Activated CD8-positive, alpha-beta memory T cell treated with anti-CD3 and anti-CD28 coated beads for 24 hours (primary cell): ENCODE data around the gene PSMA1.

Experiments used
- DNase-seq: peaks from one replicate; pipeline ENCODE4 v3.0.0-alpha.2; 2020

PSMA1 gene

GRCh38 chr11:14529321-14529720 lies 9.1 kb upstream of the PSMA1 start:
- DNase-seq = no peak

GRCh38 chr11:14522801-14523200 lies 2.6 kb upstream of the PSMA1 start:
- no peak for DNase-seq

GRCh38 chr11:14522245-14522644 lies 2.1 kb upstream of the PSMA1 start:
- DNase-seq = no peak

DNA sequence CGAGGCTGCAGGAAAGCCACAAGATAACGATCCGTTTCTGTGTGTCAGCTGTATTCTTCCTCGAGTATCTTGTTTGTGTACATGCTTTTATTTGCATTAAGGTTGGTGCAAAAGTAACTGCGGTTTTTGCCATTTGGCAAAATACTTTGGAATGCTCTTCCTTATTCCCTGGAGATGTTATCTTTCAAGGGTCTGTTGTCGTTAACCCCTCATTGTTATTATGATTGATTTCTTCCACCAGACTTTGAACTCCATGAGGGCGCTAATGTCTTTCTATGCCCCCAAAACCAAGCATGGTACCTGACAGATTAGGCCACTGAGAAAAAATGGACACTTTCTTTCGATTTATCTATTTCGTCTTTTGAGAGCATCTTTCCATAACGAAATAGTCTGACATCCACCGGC lies 563 bp upstream of the PSMA1 start:
- no peak for DNase-seq

DNA sequence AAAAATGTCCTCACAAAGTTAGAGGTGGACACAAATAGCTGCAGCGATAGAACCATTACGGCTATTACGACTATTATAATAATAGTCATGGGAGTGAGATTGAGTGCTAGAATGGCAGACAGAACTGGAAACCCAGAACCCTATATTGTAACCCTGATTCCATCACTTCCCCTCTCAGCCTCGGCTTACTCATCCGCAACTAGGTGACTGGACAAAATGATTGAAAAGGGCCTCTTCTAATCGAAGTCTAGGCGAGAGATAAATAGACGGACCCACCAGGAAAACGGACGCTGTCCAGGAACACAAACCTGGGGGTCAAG lies 629 bp downstream of the PSMA1 start:
- no peak for DNase-seq

DNA sequence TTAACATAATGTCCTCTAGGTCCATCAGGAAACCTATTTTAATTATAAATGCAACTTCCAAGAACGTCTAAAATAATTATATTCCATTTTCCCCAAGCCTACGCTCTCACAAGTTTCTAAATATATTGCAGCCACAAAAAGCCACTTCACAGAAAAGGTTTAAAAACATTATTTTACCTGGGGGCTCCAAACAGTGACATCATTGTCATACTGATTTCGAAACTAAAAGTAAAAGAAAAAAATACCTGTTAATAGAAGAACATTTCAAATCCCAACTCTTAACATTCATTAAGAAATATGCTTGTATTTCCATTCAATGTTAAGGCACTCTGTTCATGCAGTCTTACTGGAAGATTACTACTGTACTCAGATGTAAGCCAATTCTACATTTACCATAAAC lies 1.4 kb downstream of the PSMA1 start:
- no peak for DNase-seq

DNA sequence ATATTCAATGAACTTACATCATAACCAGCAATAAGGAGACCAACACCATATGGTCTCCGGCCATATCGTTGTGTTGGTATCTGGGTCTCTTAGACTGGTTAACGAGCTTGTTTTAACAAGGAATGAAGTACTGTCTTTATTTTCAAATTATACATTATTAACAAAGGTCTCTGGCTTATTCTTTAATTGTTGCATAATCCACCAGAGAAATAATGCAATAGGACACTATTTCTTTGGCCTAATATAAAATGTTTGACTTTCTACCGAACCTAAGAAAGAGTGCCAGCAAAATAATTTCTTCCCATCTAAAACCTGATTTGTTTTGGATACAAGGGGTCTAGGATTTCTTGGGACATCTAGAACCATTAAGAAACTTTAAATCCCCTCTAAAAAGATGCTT lies 6.4 kb downstream of the PSMA1 start:
- DNase-seq = no peak

GRCh38 chr11:14506532-14506931 lies 13.7 kb downstream of the PSMA1 start:
- no peak for DNase-seq

DNA sequence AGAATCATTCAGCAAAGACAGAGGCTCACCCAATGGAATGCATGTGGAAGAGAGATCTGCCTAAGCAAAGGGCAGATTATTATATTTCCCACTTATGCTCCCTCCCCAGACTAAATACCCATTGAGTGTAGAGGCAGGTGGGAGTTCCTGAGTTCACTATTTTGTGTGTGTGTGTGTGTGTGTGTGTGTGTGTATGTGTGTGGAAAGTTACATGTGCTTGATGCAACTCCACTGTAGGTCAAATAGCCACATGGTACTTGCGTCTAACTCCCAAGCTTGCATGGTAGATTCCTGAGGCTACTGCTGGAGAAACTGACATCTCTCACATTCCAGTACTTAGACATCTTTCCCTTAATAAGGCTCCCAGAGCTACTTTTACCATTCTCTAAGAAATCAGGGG lies 17.2 kb downstream of the PSMA1 start:
- no peak for DNase-seq

DNA sequence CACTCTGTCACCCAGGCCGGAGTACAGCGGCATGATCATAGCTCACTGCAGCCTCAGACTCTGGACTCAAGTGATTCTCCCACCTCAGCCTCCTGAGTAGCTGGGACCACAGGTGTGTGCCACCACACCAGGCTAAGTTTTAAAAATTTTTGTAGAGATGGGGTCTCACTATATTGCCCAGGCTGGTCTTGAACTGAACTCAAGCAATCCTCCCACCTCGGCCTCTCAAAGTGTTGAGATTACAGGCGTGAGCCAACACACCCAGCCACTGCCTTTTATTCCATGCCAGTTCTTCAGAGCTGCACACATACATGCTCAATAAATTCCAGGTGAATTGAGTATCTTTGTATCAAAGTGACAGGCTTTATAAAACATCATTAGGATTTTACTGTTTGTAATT lies 18.1 kb downstream of the PSMA1 start:
- no peak for DNase-seq

GRCh38 chr11:14500181-14500651 lies 20.0 kb downstream of the PSMA1 start:
- no peak for DNase-seq

GRCh38 chr11:14499560-14500180 lies 20.5 kb downstream of the PSMA1 start, which contains the start of gene COPB1:
COPB1 (minus strand) TSS chr11:14499811; CDS start chr11:14498928, 883 bp downstream.
- DNase-seq = peak; percentile 93

GRCh38 chr11:14499178-14499559 lies 21.0 kb downstream of the PSMA1 start:
- DNase-seq = no peak

DNA sequence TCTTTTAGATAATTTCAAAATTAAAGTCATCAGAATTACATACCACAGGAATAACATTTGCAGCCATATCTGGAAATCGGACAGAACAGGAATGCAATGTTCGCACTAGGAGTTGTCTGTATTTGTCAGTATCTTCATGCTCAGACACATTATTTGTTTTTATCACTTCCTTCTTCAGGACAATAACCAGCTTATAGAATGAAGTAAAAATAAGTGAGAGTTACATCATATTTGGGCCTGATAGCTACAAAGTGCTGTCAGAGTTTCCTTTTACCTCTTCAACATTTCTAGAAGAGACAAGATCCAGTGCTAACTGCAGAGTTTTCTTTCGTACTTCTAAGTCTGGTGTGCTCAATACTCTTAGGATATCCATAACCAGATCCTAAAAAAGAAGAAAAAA lies 39.5 kb downstream of the PSMA1 start:
- DNase-seq = no peak

DNA sequence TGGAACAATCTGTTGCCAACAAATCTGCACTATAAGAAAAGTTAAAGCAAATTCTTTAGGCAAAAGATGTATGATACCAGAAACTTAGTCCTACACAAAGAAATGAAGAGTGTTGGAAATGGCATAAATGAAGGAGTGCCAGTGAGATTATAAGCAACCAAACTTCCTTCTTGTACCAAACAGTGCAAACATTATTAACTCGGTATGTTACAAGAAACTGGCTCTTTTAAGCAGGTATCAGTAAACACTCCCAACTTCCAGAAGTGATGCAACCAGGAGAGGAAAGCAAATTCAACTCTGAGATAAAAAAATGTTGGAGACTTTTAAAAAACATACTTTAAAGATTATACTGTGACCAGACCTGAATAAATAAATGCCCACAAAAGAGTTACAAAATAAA lies 49.1 kb downstream of the PSMA1 start:
- DNase-seq = no peak

- no peak for DNase-seq
Measured at GRCh38 chr11:14463623-14464022, 56.6 kb downstream of the PSMA1 start.

- no peak for DNase-seq
Measured at GRCh38 chr11:14460147-14460546, 60.0 kb downstream of the PSMA1 start.

DNA sequence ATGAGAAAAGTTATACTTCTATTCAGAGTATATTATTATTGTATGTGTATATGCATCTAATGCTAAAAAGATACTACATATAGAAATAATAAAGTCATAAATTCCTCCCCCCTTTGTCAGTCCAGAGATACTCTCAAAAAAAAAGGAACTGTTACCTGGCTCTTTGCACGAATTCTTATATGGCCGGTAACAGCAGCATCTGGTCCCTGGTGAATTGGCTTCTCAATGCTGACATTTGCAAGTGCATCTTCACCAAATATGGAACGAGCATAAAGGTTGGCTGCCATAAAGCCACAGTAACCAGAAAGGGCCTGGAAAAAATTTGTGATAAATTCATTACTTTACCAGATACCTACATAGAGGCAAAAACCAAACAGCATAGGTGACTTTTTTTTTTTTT lies 61.8 kb downstream of the PSMA1 start:
- DNase-seq = no peak

DNA sequence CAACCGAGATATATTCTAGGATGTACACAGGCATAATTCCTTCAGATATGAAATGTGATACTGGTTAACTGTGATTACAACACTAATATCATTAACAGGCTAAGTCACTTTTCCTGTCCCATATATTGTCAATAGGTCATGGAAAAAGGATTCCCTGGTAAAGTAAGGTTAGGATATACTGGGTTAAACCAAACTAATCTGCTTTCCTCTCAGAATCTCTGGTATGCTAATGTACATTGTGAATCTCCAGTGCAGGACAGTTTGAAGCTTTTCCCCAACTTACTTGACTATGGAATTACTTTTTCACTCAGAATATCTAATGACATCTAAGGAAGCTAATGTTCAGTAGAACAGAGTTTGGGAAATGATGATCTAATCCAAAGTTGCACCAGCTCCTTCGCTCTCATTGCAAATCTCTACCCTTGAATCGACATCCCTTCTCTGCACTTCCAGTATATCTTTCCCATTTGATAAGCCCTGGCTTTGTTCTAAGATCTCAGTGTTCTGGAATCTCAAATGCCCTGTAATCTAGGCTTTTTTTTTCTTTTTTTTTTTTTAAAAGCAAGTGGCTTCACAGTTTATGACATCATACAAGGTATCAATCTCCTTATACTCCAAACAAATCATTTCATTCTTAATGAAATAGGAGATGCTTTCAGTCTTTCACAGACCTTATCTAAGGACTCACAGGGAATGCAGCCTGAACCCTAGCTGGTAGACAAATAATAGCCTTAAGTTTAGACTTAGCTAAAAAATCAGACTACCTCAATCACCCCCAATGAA lies 64.3 kb downstream of the PSMA1 start:
- DNase-seq = no peak
